Measurements from ENCODE around the gene SMARCA2. TPM values are rescaled to one million over a fixed set of nuclear protein-coding genes. Genes with fewer than 3 reads are reported as not detected.

Gene SMARCA2
- total and polyA plus RNA-seq, 2 donors (not counting 1 experiment from before 2014, with no cell fraction given), result 75.3 to 250 TPM

- H3K27me3 ChIP-seq (replicated peaks in 1 of 4; ENCODE audit: control extremely low read depth in 1 of 4, control insufficient read depth in 3 of 4, insufficient read depth in 4 of 4, low read length in 3 of 4), result no peaks in the 10 kb centered on the region
- no peak overlapping the region for H3K9ac ChIP-seq (ENCODE audit: low read length)
- ATAC-seq (ENCODE audit: low read depth) (no peak), DNase-seq (no peak)
- intact Hi-C loops (cut with micrococcal nuclease), result no loop called here
- peaks cover 2 to 17% of the 10 kb centered on the region in 2 experiments for H3K36me3 ChIP-seq (replicated peaks in 1 of 2; ENCODE audit: control extremely low read depth in 1 of 2, control insufficient read depth in 1 of 2, extremely low read depth in 1 of 2, insufficient read depth in 2 of 2, low read length in 1 of 2)
- Mint-ChIP-seq H3K4me3 (no peak overlapping the region), H3K27ac (no peak overlapping the region), H3K9me3 (ENCODE audit: insufficient read depth) (peaks cover 6% of the 10 kb centered on the region), H3K27me3 (no peaks in the 10 kb centered on the region), H3K4me1 (no peaks in the 10 kb centered on the region)
- CTCF ChIA-PET, result no interaction called here
- no peaks in the 10 kb centered on the region for H4K20me1 ChIP-seq (ENCODE audit: control insufficient read depth, insufficient read depth, low read length, poor library complexity, severe bottlenecking)
- no peaks in the 10 kb centered on the region for H3K4me1 ChIP-seq (ENCODE audit: control insufficient read depth in 2 of 2, insufficient read depth in 2 of 2, low read length in 2 of 2)
- H3K4me2 ChIP-seq (replicated peaks; ENCODE audit: low read depth, low read length, poor library complexity, severe bottlenecking), result no peak overlapping the region
- no peak overlapping the region for H3K27ac ChIP-seq (ENCODE audit: low read length in 2 of 2)
- no peak overlapping the region for H3K4me3 ChIP-seq (ENCODE audit: control extremely low read depth in 1 of 5, extremely low read depth in 1 of 5, insufficient read depth in 1 of 5, low read depth in 2 of 5, low read length in 4 of 5)
- POLR2A ChIA-PET, result no interaction called here
- no peaks in the 10 kb centered on the region for H3K79me2 ChIP-seq (ENCODE audit: control insufficient read depth, insufficient read depth, low read length)
- no peak for TF ChIP-seq EZH2 (IDR thresholded peaks at IDR 0.05; ENCODE audit: borderline replicate concordance, insufficient read depth, low read depth, low read length, poor library complexity, severe bottlenecking)
- no peak for TF ChIP-seq CTCF (IDR thresholded peaks at IDR 0.05)
- WGBS (ENCODE audit: insufficient coverage), result 86% methylated on average over 5 of the region's 7 CpGs
- H2AFZ ChIP-seq (ENCODE audit: insufficient read depth, low read depth, low read length, poor library complexity, severe bottlenecking), result no peak overlapping the region
- peaks cover 0 to 15% (median 13%) of the 10 kb centered on the region in 3 donors for H3K9me3 ChIP-seq (ENCODE audit: control extremely low read depth in 1 of 3, control insufficient read depth in 2 of 3, insufficient read depth in 1 of 3, low read length in 2 of 3)
Observed at GRCh38 chr9:2199999-2200796, 185.1 kb downstream of the SMARCA2 start.

- Mint-ChIP-seq H3K27ac (no peak overlapping the region), H3K4me1 (peaks cover 6% of the 10 kb centered on the region), H3K4me3 (no peak overlapping the region), H3K9me3 (ENCODE audit: insufficient read depth) (peaks cover 2% of the 10 kb centered on the region), H3K27me3 (no peaks in the 10 kb centered on the region)
- Histone ChIP-seq H3K9me3 (ENCODE audit: control extremely low read depth in 1 of 3, control insufficient read depth in 2 of 3, insufficient read depth in 1 of 3, low read length in 2 of 3) (no peaks in the 10 kb centered on the region), H3K4me1 (ENCODE audit: control insufficient read depth in 2 of 2, insufficient read depth in 2 of 2, low read length in 2 of 2) (no peaks in the 10 kb centered on the region), H3K9ac (ENCODE audit: low read length) (no peak overlapping the region), H3K79me2 (ENCODE audit: control insufficient read depth, insufficient read depth, low read length) (no peaks in the 10 kb centered on the region), H3K27me3 (replicated peaks in 1 of 4; ENCODE audit: control extremely low read depth in 1 of 4, control insufficient read depth in 3 of 4, insufficient read depth in 4 of 4, low read length in 3 of 4) (no peaks in the 10 kb centered on the region), H2AFZ (ENCODE audit: insufficient read depth, low read depth, low read length, poor library complexity, severe bottlenecking) (no peak overlapping the region), H3K4me2 (replicated peaks; ENCODE audit: low read depth, low read length, poor library complexity, severe bottlenecking) (no peak overlapping the region), H3K4me3 (ENCODE audit: control extremely low read depth in 1 of 5, extremely low read depth in 1 of 5, insufficient read depth in 1 of 5, low read depth in 2 of 5, low read length in 4 of 5) (no peak overlapping the region), H3K36me3 (replicated peaks in 1 of 2; ENCODE audit: control extremely low read depth in 1 of 2, control insufficient read depth in 1 of 2, extremely low read depth in 1 of 2, insufficient read depth in 2 of 2, low read length in 1 of 2) (no peaks in the 10 kb centered on the region), H3K27ac (ENCODE audit: low read length in 2 of 2) (no peak overlapping the region), H4K20me1 (ENCODE audit: control insufficient read depth, insufficient read depth, low read length, poor library complexity, severe bottlenecking) (no peaks in the 10 kb centered on the region)
- WGBS (ENCODE audit: insufficient coverage), result 100% methylated on average over 1 of the region's 4 CpGs
- DNase-seq (no peak), ATAC-seq (ENCODE audit: low read depth) (no peak)
- ChIA-PET CTCF (interaction anchor here (0.6 kb wide), 1 partner anchor 210 kb away, joined by 5 read pairs; no protein-coding TSS in a partner anchor), POLR2A (no interaction called here)
- TF ChIP-seq EZH2 (IDR thresholded peaks at IDR 0.05; ENCODE audit: borderline replicate concordance, insufficient read depth, low read depth, low read length, poor library complexity, severe bottlenecking) (no peak), CTCF (IDR thresholded peaks at IDR 0.05) (no peak)
- intact Hi-C loops (cut with micrococcal nuclease), result no loop called here
Observed at GRCh38 chr9:2208465-2208864, 193.3 kb downstream of the SMARCA2 start.
